Measurements from ENCODE around the gene KCNG1. TPM values are rescaled to one million over a fixed set of nuclear protein-coding genes. Genes with fewer than 3 reads are reported as not detected.

Gene KCNG1
- total RNA-seq, 4 donors from 2014 or later, result 0.54 to 2.4 (median 1.6) TPM; not detected in 1

- DNase-seq (ENCODE audit: low spot score in 2 of 2), result no peak
- 55 to 65% methylated on average over 8 of the region's 8 CpGs for WGBS, 2 donors
- H3K4me3 ChIP-seq (ENCODE audit: low read depth, poor library complexity, severe bottlenecking), result no peak overlapping the region
- intact Hi-C loops (cut with DNase I; ENCODE audit: low total_unique reads), result no loop called here
- TF ChIP-seq, protein P1, sequence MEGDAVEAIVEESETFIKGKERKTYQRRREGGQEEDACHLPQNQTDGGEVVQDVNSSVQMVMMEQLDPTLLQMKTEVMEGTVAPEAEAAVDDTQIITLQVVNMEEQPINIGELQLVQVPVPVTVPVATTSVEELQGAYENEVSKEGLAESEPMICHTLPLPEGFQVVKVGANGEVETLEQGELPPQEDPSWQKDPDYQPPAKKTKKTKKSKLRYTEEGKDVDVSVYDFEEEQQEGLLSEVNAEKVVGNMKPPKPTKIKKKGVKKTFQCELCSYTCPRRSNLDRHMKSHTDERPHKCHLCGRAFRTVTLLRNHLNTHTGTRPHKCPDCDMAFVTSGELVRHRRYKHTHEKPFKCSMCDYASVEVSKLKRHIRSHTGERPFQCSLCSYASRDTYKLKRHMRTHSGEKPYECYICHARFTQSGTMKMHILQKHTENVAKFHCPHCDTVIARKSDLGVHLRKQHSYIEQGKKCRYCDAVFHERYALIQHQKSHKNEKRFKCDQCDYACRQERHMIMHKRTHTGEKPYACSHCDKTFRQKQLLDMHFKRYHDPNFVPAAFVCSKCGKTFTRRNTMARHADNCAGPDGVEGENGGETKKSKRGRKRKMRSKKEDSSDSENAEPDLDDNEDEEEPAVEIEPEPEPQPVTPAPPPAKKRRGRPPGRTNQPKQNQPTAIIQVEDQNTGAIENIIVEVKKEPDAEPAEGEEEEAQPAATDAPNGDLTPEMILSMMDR (IDR thresholded peaks at IDR 0.05), result no peak
- no peak for TF ChIP-seq POLR2A (IDR thresholded peaks at IDR 0.05)
Measured at GRCh38 chr20:51013577-51014330, 9.2 kb downstream of the KCNG1 start.

GRCh38 chr20:51012357-51012756 is 10.6 kb downstream of the KCNG1 start:
- no peak overlapping the region for H3K4me3 ChIP-seq (ENCODE audit: low read depth, poor library complexity, severe bottlenecking)
- 71 to 77% methylated on average over 3 of the region's 3 CpGs for WGBS, 2 donors
- no peak for DNase-seq (ENCODE audit: low spot score in 2 of 2)
- TF ChIP-seq, protein P1 (IDR thresholded peaks at IDR 0.05), result no peak
- no peak for TF ChIP-seq POLR2A (IDR thresholded peaks at IDR 0.05)
- intact Hi-C loops (cut with DNase I; ENCODE audit: low total_unique reads), result no loop called here

DNA sequence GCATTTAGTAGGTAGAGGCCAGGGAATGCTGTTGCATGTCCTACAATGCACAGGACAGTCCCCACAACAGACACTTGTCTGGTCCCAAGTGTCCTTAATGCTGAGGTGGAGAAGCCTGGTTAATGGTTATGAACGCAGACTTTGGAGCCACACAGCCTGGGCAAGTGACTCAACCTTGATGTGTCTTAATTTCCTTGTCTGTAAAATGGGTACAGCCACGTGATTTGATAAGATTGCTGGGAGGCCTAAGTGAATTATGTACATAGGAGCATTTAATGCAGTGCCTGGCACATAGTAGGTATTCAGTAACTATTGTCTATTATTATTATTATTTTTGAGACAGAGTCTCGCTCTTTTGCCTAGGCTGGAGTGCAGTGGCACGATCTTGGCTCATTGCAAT is 11.4 kb downstream of the KCNG1 start:
- no peak overlapping the region for H3K4me3 ChIP-seq (ENCODE audit: low read depth, poor library complexity, severe bottlenecking)
- no peak for DNase-seq (ENCODE audit: low spot score in 2 of 2)
- intact Hi-C loops (cut with DNase I; ENCODE audit: low total_unique reads), result no loop called here
- 91 to 93% methylated on average over 4 of the region's 4 CpGs for WGBS, 2 donors
- TF ChIP-seq, protein P1 (IDR thresholded peaks at IDR 0.05), result no peak
- no peak for TF ChIP-seq POLR2A (IDR thresholded peaks at IDR 0.05)

GRCh38 chr20:51010932-51011331 is 12.0 kb downstream of the KCNG1 start:
- intact Hi-C loops (cut with DNase I; ENCODE audit: low total_unique reads), result no loop called here
- TF ChIP-seq POLR2A (IDR thresholded peaks at IDR 0.05), result no peak
- TF ChIP-seq, protein P1 (IDR thresholded peaks at IDR 0.05), result no peak
- no peak overlapping the region for H3K4me3 ChIP-seq (ENCODE audit: low read depth, poor library complexity, severe bottlenecking)
- WGBS, 2 donors, result 86 to 88% methylated on average over 3 of the region's 3 CpGs
- DNase-seq (ENCODE audit: low spot score in 2 of 2), result no peak

GRCh38 chr20:51010043-51010365 is 12.9 kb downstream of the KCNG1 start:
- 88 to 94% methylated on average over 33 of the region's 33 CpGs for WGBS, 2 donors
- TF ChIP-seq POLR2A (IDR thresholded peaks at IDR 0.05), result no peak
- TF ChIP-seq, protein P1 (IDR thresholded peaks at IDR 0.05), result no peak
- H3K4me3 ChIP-seq (ENCODE audit: low read depth, poor library complexity, severe bottlenecking), result no peak overlapping the region
- DNase-seq (ENCODE audit: low spot score in 2 of 2), result no peak
- intact Hi-C loops (cut with DNase I; ENCODE audit: low total_unique reads), result no loop called here

All from lower leg skin (tissue), 4 donors.